LNCaP clone FGC (cell line): ENCODE data around the gene SORCS2.

Source experiments
- DNase-seq: peaks from one replicate; pipeline ENCODE4 v3.0.0-alpha.2; 2011; ENCODE audit warnings: low read depth
- H3K4me3 ChIP-seq: 2 replicates; pipeline ENCODE4 v1.5.1; 2011; ENCODE audit warnings: mild to moderate bottlenecking, low read depth, low read length, control low read depth
- CTCF ChIP-seq: IDR thresholded peaks from 2 replicates; pipeline ENCODE4 v1.5.1; 2012; ENCODE audit warnings: mild to moderate bottlenecking; ENCODE audit not compliant: control insufficient read depth, insufficient read depth; ENCODE audit errors: extremely low read depth

SORCS2 gene

GRCh38 chr4:7785017-7785416, 592.7 kb downstream of the SORCS2 start:
- no peak for TF ChIP-seq CTCF
- DNase-seq, result no peak

GRCh38 chr4:7786040-7786439, 593.7 kb downstream of the SORCS2 start:
- no peak overlapping the region for H3K4me3 ChIP-seq
- no peak for TF ChIP-seq CTCF
- DNase-seq, result no peak

More at GRCh38 chr4:7785017-7785416, 592.7 kb downstream of the SORCS2 start:
- no peak overlapping the region for H3K4me3 ChIP-seq

- H3K4me3 ChIP-seq, result no peak overlapping the region
- no peak for TF ChIP-seq CTCF
- peak; percentile 51 for DNase-seq
Observed at GRCh38 chr4:7786517-7786916, 594.2 kb downstream of the SORCS2 start.

- TF ChIP-seq CTCF, result no peak
- DNase-seq, result no peak
- H3K4me3 ChIP-seq, result no peak overlapping the region
Observed at GRCh38 chr4:7787067-7787466, 594.7 kb downstream of the SORCS2 start.

- H3K4me3 ChIP-seq, result no peak overlapping the region
- no peak for TF ChIP-seq CTCF
- DNase-seq, result no peak
Observed at GRCh38 chr4:7787681-7788141, 595.4 kb downstream of the SORCS2 start.

GRCh38 chr4:7788193-7788592, 595.9 kb downstream of the SORCS2 start:
- no peak for DNase-seq
- H3K4me3 ChIP-seq, result no peak overlapping the region
- TF ChIP-seq CTCF, result no peak

- no peak overlapping the region for H3K4me3 ChIP-seq
- no peak for DNase-seq
- no peak for TF ChIP-seq CTCF
Observed at GRCh38 chr4:7788694-7789425, 596.5 kb downstream of the SORCS2 start.
